NCI-H82 treated with DMSO at 0.1 percent for 48 hours (cell line): Measurements from ENCODE around the gene XRCC1.
"Not testable (repeated sequence)": the region's sequence is repeated elsewhere in the genome, so short reads cannot be mapped to it uniquely, and the experiment has no call there.

Experiments used
- DNase-seq: peaks from one replicate; lab custom pipeline; 2025; ENCODE audit not compliant: unreplicated experiment; lab: John Stamatoyannopoulos, UW

The XRCC1 gene

DNA sequence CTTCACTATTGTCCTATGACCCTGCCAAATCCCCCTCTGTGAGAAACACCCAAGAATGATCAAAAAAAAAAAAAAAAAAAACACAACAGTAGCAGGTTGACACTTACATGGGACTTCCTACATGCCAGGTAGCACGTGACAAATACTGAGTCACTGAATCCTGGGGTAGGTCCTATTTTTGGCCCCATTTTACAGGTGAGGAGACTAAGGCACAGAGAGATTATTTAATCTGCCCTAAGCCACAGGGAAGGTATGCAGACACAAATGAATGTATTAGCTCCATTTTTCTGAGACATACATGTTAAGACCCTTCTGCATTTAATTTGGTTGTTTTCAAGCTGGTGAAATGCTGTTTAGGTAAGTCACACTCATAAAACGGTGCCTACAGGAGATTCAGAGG lies 26.6 kb downstream of the XRCC1 start:
- no peak for DNase-seq

GRCh38 chr19:43547926-43548325 lies 27.4 kb downstream of the XRCC1 start:
- DNase-seq: not testable (repeated sequence)

DNA sequence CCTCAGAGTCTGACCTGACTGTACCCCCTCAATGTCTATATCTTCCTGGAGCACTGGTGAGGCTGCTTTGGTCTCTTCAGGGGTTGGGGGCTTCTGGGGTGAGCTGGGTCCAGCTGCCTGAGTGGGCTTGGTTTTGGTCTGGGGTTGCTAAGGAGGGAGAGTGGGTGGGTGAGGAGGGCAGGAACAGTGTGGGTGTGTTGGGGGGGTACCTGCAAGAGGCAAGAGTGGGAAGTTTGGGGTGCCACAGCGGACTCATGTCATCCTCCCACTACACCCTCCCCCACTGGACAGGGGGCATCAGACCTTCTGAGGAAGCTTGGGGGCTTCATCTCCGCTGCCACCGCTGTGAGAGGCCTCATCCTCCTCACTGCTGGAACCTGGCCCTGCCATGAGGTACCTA lies 28.7 kb downstream of the XRCC1 start:
- no peak for DNase-seq

DNA sequence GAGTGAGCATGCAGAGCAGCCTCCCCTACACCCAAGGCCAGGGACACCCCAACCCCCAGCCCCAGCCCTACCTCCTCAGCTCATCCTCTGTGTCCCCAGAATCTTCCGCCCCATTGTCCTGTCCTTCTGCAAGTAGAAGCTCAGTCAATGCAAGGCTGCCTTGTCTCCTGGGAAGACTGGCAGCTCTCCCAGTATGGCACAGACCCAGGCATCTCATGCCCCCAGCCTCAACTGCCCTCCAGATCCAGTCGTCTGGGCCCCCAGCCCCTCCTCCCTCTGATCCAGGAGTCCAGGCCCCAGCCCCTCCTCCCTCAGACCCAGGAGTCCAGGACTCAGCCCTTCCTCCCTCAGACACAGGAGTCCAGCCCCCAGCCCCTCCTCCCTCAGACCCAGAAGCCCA lies 29.3 kb downstream of the XRCC1 start:
- DNase-seq: no peak

- DNase-seq: no peak
Observed at GRCh38 chr19:43545276-43545675, 30.1 kb downstream of the XRCC1 start.

DNA sequence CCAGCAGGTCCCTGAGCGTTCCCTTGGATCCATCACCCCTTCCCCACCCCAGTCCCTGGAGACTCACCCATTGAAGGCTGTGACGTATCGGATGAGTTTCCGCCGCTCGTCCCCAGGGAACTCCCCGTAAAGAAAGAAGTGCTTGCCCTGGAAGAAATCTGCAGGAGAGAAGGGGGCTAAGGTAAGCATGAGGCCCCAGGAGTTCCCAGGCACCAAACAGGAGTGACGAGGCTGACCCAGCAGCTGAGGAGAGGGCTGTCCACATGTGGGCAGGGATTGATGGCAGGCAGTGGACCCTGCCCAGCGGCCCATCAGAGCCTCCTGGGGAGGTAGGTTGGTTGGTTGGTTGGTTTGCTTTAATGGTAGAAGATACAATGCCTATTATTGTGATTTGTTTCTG lies 31.2 kb downstream of the XRCC1 start:
- DNase-seq: no peak

DNA sequence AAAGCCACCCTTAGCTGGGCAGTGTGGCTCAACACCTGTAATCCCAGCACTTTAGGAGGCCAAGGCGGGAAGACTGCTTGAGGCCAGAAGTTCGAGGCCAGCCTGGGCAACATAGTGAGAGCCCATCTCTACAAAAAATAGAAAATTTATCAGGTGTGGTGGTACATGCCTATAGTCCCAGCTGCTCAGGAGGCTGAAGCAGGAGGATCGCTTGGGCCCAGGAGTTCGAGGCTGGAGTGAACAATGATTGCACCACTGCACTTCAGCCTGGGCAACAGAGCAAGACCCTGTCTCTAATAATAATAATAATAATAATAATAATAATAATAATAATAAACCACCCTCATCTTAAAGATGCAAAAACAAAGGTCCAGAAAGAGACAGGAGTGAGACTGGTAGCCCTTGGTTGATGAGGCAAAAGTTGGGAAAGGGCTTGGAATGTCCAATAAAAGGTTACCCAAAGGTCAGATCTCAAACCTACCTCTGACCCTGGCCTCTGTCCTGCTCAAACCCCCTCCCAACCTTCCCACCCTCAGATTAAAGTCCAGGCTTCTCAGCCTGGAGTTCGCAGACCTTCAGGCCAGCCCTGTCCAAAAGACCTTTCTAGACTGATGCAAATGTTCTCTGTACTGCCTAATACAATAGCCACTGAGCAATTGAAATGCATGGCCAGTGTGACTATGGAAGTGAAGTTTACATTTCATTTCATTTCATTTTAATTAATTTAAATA lies 33.2 kb downstream of the XRCC1 start:
- no peak for DNase-seq

DNA sequence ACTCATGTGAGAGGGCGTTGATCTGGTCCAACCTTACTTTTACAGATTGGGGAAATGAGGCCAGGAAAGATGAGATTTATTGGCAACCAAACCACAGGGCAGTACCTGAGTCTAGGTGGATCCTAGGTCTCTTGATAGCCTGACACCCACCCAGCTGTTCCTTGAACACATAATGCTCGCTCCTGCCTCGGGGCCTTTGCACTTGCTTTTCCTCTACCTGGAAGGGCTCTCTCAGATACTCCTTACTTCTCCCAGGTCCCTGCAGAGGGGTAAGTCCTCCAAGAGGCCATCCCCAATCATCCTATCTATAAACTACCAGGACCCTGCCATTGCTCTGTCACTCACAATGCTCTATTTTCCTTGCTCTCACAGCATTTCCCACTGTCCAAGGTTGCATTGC lies 34.9 kb downstream of the XRCC1 start:
- no peak for DNase-seq

DNA sequence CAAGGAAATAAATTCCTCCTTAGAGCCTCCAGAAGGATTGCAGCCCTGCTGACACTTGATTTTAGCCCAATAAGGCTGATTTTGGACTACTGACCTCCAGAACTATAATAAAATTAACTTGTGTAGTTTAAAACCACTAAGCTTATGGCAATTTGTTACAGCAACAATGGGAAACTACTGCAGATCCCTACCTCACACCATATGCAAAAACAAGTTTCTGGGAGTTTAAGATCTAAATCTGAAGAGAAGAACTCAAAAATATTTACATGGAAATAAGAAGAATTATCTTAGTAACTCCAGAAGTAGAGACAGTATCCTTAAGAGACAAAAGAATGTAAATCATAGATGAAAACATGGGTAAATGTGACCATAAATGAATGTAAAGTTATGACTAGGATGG lies 36.4 kb downstream of the XRCC1 start:
- no peak for DNase-seq

GRCh38 chr19:43534816-43535761 lies 40.2 kb downstream of the XRCC1 start:
- peak; percentile 27 for DNase-seq

DNA sequence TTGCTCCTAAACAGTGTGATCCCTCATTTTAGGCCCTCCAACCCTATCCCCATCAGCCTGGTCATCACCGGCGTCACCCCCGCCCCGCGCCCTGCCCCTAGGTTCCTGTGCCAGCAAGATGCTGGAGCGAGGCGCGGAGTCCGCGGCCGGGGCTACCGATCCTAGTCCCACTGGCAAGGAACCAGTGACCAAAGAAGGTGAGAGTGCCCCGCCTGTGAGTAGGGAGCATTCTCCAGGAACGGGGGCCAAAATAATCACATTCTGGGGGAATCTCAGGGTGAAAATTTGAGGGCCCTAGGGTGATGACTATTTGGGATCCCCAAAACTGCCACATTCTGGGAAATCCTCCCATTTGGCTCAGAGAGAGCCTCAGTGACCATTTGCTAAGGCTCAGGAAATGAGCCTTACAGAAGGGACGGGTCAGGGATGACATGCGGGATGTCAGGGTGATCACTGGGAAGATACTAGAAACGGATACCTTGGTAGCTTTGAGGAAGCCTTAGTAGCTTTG lies 41.0 kb downstream of the XRCC1 start:
- DNase-seq: no peak

- DNase-seq: peak; percentile 99
Observed at GRCh38 chr19:43533546-43534304, 41.6 kb downstream of the XRCC1 start.

DNA sequence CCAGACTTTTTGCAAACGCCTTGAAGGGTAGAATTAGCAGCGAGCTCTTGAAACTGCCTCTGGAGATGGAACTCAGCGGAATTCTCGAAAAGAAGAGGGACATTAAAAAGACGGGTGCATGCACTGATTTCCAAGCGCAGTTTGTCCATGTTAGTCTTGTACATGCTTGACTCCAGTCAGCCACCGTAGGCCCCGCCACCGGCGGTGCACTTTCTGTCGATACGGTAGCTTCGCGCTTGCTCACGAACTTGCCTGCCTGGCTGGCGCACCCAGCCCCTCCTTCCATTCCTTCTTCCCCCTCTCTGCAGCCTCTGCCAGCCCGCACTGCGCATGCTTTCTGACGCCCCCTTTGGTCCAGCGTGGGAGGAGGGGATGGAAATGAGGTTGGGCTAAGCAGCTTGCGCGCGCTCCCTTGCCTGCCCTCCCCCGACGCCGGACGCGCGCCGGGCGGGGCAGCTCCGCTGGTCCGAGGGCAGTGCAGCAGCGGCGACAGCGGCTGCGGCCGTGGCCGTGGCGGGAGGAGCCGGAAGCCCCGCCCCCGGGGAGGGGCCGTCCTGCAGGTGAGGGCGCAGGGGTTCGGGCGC lies 42.3 kb downstream of the XRCC1 start, which contains the start of gene ZNF575:
Gene ZNF575 (plus strand): TSS at position 227 of the 584 bp plus-strand sequence. CDS start 1,235 bp downstream, outside the sequence.
- peak; percentile 91 for DNase-seq

GRCh38 chr19:43532571-43532961 lies 42.8 kb downstream of the XRCC1 start:
- no peak for DNase-seq

DNA sequence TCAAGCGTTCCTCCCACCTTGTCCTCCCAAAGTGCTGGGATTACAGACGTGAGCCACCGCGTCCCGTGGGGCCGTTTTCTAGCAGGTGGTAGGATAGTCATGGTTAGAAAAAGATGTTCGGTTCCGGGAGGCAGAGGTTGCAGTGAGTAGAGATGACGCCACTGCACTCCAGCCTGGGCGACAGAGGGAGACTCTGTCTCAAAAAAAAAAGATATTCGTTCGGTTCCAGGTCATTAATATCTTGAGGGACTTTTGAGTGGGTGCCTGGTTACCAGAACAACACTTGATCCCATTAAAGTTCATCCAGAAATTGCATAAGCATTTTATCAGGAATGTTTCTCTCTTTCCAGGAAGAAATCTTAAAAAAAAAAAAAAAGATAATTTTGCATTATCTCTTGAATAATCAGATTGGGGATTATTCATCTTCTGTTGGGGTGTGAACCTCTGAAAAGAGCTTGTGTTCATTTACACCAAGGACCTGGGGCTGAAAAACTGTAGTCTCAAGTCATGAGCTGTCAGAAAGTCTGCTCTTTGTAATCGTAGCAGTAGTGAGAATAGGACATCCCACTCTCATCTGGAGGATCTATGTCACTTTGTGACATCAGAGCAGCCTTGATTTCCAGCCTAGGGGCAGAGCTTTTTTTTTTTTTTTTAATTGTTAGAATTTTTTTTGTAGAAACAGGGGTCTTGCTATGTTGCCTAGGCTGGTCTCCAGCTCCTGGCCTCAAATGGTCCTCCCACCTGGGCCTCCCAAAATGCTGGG lies 47.3 kb downstream of the XRCC1 start:
- no peak for DNase-seq

DNA sequence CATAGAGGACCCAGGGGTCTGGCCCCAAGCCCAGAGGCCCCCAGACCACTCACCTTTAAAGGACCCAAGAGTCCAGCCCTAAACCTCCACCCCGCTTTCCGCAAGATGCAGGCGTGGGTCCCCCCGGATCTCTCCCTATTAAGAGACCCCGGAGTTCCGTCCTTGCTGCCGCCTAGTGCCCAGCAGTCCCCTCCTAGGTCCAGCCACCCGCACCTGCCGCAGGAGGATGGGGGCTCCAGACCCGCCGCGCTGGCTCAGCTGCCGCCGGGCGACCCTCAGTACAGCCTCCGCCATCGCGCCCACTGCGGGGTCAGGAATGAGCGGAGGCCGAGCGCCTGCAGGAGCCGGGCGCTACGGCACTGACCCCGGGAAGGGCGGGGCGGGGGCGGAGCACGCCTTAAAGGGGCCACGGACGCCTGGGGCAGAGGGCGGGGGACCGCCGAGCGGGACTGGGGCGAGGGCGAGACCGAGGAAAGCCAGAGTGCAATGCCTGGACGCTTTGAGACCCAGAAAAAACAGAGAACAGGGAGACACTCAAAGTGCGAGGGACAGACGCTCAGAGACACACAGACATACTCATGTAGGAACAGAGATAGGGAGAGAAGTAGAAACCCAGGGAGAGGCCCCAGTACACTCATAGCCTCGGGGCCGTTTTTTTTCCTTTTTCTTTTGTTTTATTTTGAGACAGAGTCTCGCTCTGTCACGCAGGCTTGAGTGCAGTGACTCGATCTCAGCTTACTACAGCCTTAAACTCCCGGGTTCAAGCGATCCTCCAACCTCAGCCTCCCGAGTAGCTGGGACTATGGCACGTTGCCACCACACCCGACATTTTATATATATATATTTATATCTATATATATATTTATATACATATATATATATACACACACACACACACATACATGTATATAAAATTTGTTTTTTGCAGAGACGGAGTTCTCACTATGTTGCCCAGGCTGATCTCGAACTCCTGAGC lies 48.2 kb downstream of the XRCC1 start, which contains the start of gene ETHE1:
Gene ETHE1 (minus strand): TSS at position 318 of the 976 bp plus-strand sequence. CDS start 24 bp downstream, at position 294.
- DNase-seq: peak; percentile 52

- DNase-seq: no peak
Observed at GRCh38 chr19:43525836-43526771, 49.2 kb downstream of the XRCC1 start.
